Measurements from ENCODE around the gene C19orf25. TPM values are rescaled to one million over a fixed set of nuclear protein-coding genes. Genes with fewer than 3 reads are reported as not detected.

Gene C19orf25
- total and polyA plus RNA-seq, 2 donors (not counting 1 experiment from before 2014, with no cell fraction given), result 11.2 to 24.8 TPM

DNA sequence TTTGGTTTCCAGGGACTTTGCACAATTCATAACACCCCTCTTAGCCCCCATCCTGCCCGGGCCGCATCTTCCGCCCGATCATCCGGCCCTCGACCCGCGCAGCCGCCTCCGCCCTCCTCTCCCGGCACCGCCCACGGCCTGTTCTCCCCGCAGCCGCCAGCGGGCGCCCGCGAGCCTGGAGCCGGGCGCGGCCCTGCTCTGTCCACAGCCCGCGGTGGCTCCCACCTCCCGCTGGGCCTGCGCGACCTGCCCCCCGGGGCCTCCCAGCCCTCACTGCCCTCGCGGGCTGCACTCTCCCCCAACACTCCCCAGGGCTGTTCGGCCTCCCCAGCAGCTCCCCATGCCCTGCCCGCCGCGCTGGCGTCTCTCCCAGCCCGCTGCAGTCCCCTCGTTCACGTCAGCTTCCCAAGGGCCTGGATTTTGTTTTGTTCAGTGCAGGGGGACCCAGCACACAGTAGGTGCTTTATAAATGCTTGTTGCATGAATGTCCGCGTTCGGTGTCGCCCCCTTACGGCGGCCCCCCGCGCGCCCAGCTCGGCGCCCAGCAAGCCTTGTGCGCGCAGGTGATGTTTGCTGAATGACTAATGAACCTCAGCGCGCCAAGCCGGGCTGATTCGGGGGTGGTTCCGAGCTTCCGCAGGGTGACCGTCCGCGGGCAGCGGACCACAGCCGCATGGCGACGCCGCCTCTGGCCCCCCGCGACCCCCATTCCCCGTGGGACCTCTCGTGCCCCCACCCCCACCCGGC lies 33.7 kb downstream of the C19orf25 start:
- Histone ChIP-seq H3K36me3 (ENCODE audit: control insufficient read depth, insufficient read depth, low read length) (peaks cover 21% of the 10 kb centered on the region), H3K9ac (ENCODE audit: insufficient read depth, low read length) (no peak overlapping the region), H2AFZ (ENCODE audit: low read length) (no peak overlapping the region), H3K4me2 (ENCODE audit: extremely low read depth, insufficient read depth, low read length) (peak overlapping the region; percentile 32), H4K20me1 (ENCODE audit: control insufficient read depth, extremely low read depth, insufficient read depth, low read length) (no peaks in the 10 kb centered on the region), H3K4me3 (replicated peaks in 1 of 4; ENCODE audit: control extremely low read depth in 1 of 4, insufficient read depth in 1 of 4, low read depth in 3 of 4, low read length in 4 of 4) (peak overlapping the region in 2 of 4 experiments; percentile 5 to 50), H3K27me3 (ENCODE audit: control insufficient read depth, insufficient read depth, low read length) (peaks cover 31% of the 10 kb centered on the region), H3K4me1 (ENCODE audit: control insufficient read depth, extremely low read depth, insufficient read depth, low read length) (peaks cover 3% of the 10 kb centered on the region), H3K9me3 (ENCODE audit: control insufficient read depth, insufficient read depth, low read depth, low read length) (no peaks in the 10 kb centered on the region), H3K27ac (ENCODE audit: insufficient read depth, low read length) (no peak overlapping the region), H3K79me2 (ENCODE audit: control insufficient read depth, insufficient read depth, low read length) (peaks cover 11% of the 10 kb centered on the region)
- TF ChIP-seq, protein P1, sequence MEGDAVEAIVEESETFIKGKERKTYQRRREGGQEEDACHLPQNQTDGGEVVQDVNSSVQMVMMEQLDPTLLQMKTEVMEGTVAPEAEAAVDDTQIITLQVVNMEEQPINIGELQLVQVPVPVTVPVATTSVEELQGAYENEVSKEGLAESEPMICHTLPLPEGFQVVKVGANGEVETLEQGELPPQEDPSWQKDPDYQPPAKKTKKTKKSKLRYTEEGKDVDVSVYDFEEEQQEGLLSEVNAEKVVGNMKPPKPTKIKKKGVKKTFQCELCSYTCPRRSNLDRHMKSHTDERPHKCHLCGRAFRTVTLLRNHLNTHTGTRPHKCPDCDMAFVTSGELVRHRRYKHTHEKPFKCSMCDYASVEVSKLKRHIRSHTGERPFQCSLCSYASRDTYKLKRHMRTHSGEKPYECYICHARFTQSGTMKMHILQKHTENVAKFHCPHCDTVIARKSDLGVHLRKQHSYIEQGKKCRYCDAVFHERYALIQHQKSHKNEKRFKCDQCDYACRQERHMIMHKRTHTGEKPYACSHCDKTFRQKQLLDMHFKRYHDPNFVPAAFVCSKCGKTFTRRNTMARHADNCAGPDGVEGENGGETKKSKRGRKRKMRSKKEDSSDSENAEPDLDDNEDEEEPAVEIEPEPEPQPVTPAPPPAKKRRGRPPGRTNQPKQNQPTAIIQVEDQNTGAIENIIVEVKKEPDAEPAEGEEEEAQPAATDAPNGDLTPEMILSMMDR (conservative IDR thresholded peaks at IDR 0.05 in 1 of 2, IDR thresholded peaks at IDR 0.05 in 1 of 2; ENCODE audit: low read depth in 1 of 2, low read length in 2 of 2), result peak; percentile 43 to 75
- TF ChIP-seq EZH2 (IDR thresholded peaks at IDR 0.05; ENCODE audit: low read length, missing control alignments), result peak; percentile 75
- peak in 1 of 2 donors; percentile 36 for DNase-seq (ENCODE audit: low read depth in 2 of 2)

DNA sequence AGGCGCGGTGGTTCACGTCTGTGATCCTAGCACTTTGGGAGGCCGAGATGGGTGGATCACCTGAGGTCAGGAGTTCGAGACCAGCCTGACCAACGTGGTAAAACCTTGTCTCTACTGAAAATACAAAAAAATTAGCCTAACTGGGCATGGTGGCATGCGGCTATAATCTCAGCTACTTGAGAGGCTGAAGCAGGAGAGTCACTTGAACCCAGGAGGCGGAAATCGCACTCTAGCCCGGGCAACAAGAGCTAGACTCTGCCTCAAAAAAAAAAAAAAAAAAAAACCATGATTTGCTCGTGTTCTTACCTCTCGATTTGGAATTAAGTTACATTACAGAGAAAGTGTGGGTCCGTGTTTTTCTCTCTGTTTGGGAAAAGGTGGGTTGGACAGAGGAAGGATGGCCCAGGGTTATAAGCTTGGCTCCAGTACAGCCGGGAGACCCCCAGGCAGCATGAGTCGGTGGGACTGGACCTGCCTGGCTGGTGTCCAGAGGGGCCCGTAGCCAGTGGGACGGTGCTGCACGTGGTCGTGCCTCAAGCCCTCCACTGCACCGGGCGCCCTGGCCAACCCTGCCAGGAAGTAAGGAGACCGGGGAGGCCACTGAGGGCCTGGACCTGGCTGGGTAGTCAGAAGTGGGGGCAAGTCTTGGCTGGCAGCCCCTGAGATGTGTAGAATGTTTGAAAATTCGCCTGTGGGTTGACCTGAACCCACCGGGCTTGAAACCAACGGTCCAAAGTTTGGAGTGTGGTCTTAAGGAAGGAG lies 37.2 kb downstream of the C19orf25 start:
- TF ChIP-seq, protein P1 (conservative IDR thresholded peaks at IDR 0.05 in 1 of 2, IDR thresholded peaks at IDR 0.05 in 1 of 2; ENCODE audit: low read depth in 1 of 2, low read length in 2 of 2), result no peak
- no peak for TF ChIP-seq EZH2 (IDR thresholded peaks at IDR 0.05; ENCODE audit: low read length, missing control alignments)
- peaks cover 31% of the 10 kb centered on the region for H3K36me3 ChIP-seq (ENCODE audit: control insufficient read depth, insufficient read depth, low read length)
- H3K27me3 ChIP-seq (ENCODE audit: control insufficient read depth, insufficient read depth, low read length), result peaks cover 5% of the 10 kb centered on the region
- H3K4me2 ChIP-seq (ENCODE audit: extremely low read depth, insufficient read depth, low read length), result no peak overlapping the region
- H2AFZ ChIP-seq (ENCODE audit: low read length), result no peak overlapping the region
- H3K4me3 ChIP-seq (replicated peaks in 1 of 4; ENCODE audit: control extremely low read depth in 1 of 4, insufficient read depth in 1 of 4, low read depth in 3 of 4, low read length in 4 of 4), result no peak overlapping the region
- DNase-seq (ENCODE audit: low read depth in 2 of 2), result no peak
- H3K27ac ChIP-seq (ENCODE audit: insufficient read depth, low read length), result no peak overlapping the region
- no peak overlapping the region for H3K9ac ChIP-seq (ENCODE audit: insufficient read depth, low read length)
- peaks cover 33% of the 10 kb centered on the region for H3K79me2 ChIP-seq (ENCODE audit: control insufficient read depth, insufficient read depth, low read length)
- H4K20me1 ChIP-seq (ENCODE audit: control insufficient read depth, extremely low read depth, insufficient read depth, low read length), result no peaks in the 10 kb centered on the region
- peaks cover 5% of the 10 kb centered on the region for H3K4me1 ChIP-seq (ENCODE audit: control insufficient read depth, extremely low read depth, insufficient read depth, low read length)
- H3K9me3 ChIP-seq (ENCODE audit: control insufficient read depth, insufficient read depth, low read depth, low read length), result no peaks in the 10 kb centered on the region

DNA sequence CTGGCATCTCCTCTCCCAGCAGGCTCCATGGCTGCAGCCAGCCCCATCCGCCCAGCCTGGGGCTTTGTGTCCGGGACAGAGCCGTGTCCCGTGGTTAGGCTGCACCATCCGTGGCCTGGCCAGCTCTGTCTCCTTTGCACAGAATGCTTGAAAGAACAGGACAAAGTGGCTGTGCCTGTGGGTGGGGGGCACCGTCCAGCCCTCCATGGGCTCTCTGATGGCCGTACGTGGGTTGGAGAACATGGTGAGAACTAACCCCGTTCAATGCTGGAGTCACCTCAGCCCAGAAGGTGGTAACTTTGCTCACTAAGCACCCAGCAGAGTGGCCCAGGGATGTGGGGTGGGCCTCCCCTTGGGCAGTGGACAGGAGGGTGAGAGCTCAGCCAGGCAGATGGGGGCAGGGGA lies 38.0 kb downstream of the C19orf25 start:
- no peak overlapping the region for H3K27ac ChIP-seq (ENCODE audit: insufficient read depth, low read length)
- peaks cover 5% of the 10 kb centered on the region for H3K4me1 ChIP-seq (ENCODE audit: control insufficient read depth, extremely low read depth, insufficient read depth, low read length)
- H3K27me3 ChIP-seq (ENCODE audit: control insufficient read depth, insufficient read depth, low read length), result no peaks in the 10 kb centered on the region
- no peak overlapping the region for H2AFZ ChIP-seq (ENCODE audit: low read length)
- H3K79me2 ChIP-seq (ENCODE audit: control insufficient read depth, insufficient read depth, low read length), result peaks cover 33% of the 10 kb centered on the region
- no peak for DNase-seq (ENCODE audit: low read depth in 2 of 2)
- peak overlapping the region in 1 of 4 experiments; percentile 7 for H3K4me3 ChIP-seq (replicated peaks in 1 of 4; ENCODE audit: control extremely low read depth in 1 of 4, insufficient read depth in 1 of 4, low read depth in 3 of 4, low read length in 4 of 4)
- H3K4me2 ChIP-seq (ENCODE audit: extremely low read depth, insufficient read depth, low read length), result no peak overlapping the region
- H3K36me3 ChIP-seq (ENCODE audit: control insufficient read depth, insufficient read depth, low read length), result peaks cover 31% of the 10 kb centered on the region
- H3K9ac ChIP-seq (ENCODE audit: insufficient read depth, low read length), result no peak overlapping the region
- H4K20me1 ChIP-seq (ENCODE audit: control insufficient read depth, extremely low read depth, insufficient read depth, low read length), result no peaks in the 10 kb centered on the region
- H3K9me3 ChIP-seq (ENCODE audit: control insufficient read depth, insufficient read depth, low read depth, low read length), result no peaks in the 10 kb centered on the region
- TF ChIP-seq EZH2 (IDR thresholded peaks at IDR 0.05; ENCODE audit: low read length, missing control alignments), result no peak
- TF ChIP-seq, protein P1 (conservative IDR thresholded peaks at IDR 0.05 in 1 of 2, IDR thresholded peaks at IDR 0.05 in 1 of 2; ENCODE audit: low read depth in 1 of 2, low read length in 2 of 2), result no peak
